B cell (primary cell): ENCODE measurements around the gene TTC21A. TPM values are rescaled to one million over a fixed set of nuclear protein-coding genes. Genes with fewer than 3 reads are reported as not detected.

ENCODE experiments used
- ATAC-seq: fragments of 200-7000 bp; cut with Tn5 transposase; one replicate; pipeline ENCODE4 v1.10.0; 2021; ENCODE audit warnings: low read depth, mild to moderate bottlenecking, moderate number of reproducible peaks, moderate library complexity
- CTCF ChIA-PET: fragments of 350-600 bp; sonication (Branson Sonifier 250); formaldehyde crosslinking; loops from one replicate; lab custom pipeline; 2021; ENCODE audit warnings: antibody characterized with exemption, inconsistent platforms; lab: Charles Lee
- POLR2A ChIA-PET: fragments of 350-600 bp; sonication (Branson Sonifier 250); formaldehyde crosslinking; loops from one replicate; lab custom pipeline; 2021; ENCODE audit warnings: antibody characterized with exemption; lab: Charles Lee
- DNase-seq: peaks from one replicate; pipeline ENCODE4 v3.0.0; 2013
- H2AFZ ChIP-seq: 2 replicates; pipeline ENCODE4 v1.6.1; 2012; ENCODE audit warnings: mild to moderate bottlenecking, low read depth, low read length; ENCODE audit not compliant: insufficient read depth, poor library complexity, severe bottlenecking
- H3K27ac ChIP-seq, 2 donors: 1 replicate in 1 of 2; 2 replicates in 1 of 2; pipeline ENCODE4 v1.5.1; 2012 to 2013; ENCODE audit warnings: low read length in 2 of 2, mild to moderate bottlenecking in 2 of 2, moderate library complexity in 1 of 2
- H3K27me3 ChIP-seq, 4 experiments: fragments of 200-600 bp in 1 of 4; sonication (generic) in 1 of 4; replicated peaks in 1 of 4; 1 replicate in 2 of 4; 2 replicates in 2 of 4; pipeline versions ENCODE4 v1.6.1 to v1.7.0; 2013 to 2016; ENCODE audit warnings: low read length in 3 of 4, mild to moderate bottlenecking in 2 of 4, mixed read lengths in 1 of 4, moderate library complexity in 1 of 4; ENCODE audit not compliant: insufficient read depth in 4 of 4, control insufficient read depth in 3 of 4; ENCODE audit errors: control extremely low read depth in 1 of 4
- H3K36me3 ChIP-seq, 2 experiments: replicated peaks in 1 of 2; 1 replicate in 1 of 2; 2 replicates in 1 of 2; pipeline versions ENCODE4 v1.6.1 to v1.7.1; 2013; ENCODE audit warnings: low read length in 1 of 2; ENCODE audit not compliant: insufficient read depth in 2 of 2, control insufficient read depth in 1 of 2; ENCODE audit errors: control extremely low read depth in 1 of 2, extremely low read depth in 1 of 2
- H3K4me1 ChIP-seq, 2 donors: fragments of 200-600 bp in 1 of 2; sonication (generic) in 1 of 2; 1 replicate in 1 of 2; 2 replicates in 1 of 2; pipeline versions ENCODE4 v1.5.1 to v1.6.1; 2013 to 2017; ENCODE audit warnings: low read length in 2 of 2; ENCODE audit not compliant: control insufficient read depth in 2 of 2, insufficient read depth in 2 of 2
- H3K4me2 ChIP-seq: replicated peaks from 2 replicates; pipeline ENCODE3; 2012; ENCODE audit warnings: mild to moderate bottlenecking, low read depth, low read length; ENCODE audit not compliant: poor library complexity, severe bottlenecking
- H3K4me3 ChIP-seq, 5 experiments: fragments of 200-600 bp in 1 of 5; sonication (generic) in 1 of 5; 1 replicate in 3 of 5; 2 replicates in 2 of 5; pipeline versions ENCODE4 v1.5.1 to v1.7.0; 2011 to 2016; ENCODE audit warnings: low read length in 4 of 5, mild to moderate bottlenecking in 4 of 5, low read depth in 2 of 5, control low read depth in 1 of 5, moderate library complexity in 1 of 5; ENCODE audit not compliant: insufficient read depth in 1 of 5; ENCODE audit errors: control extremely low read depth in 1 of 5, extremely low read depth in 1 of 5
- H3K79me2 ChIP-seq: fragments of 200-600 bp; sonication (generic); one replicate; pipeline ENCODE4 v1.6.0; 2016; ENCODE audit warnings: low read length; ENCODE audit not compliant: control insufficient read depth, insufficient read depth
- H3K9ac ChIP-seq: fragments of 200-600 bp; sonication (generic); 2 replicates; pipeline ENCODE4 v1.6.1; 2017; ENCODE audit warnings: mild to moderate bottlenecking, low read length, moderate library complexity
- H3K9me3 ChIP-seq, 3 donors: one replicate each; pipeline versions ENCODE4 v1.6.1 to v1.7.1; 2013; ENCODE audit warnings: low read length in 2 of 3; ENCODE audit not compliant: control insufficient read depth in 2 of 3, insufficient read depth in 1 of 3; ENCODE audit errors: control extremely low read depth in 1 of 3
- H4K20me1 ChIP-seq: 2 replicates; pipeline ENCODE4 v1.6.0; 2012; ENCODE audit warnings: mild to moderate bottlenecking, low read length; ENCODE audit not compliant: insufficient read depth, control insufficient read depth, poor library complexity, severe bottlenecking
- H3K27ac Mint-ChIP-seq: one replicate; pipeline ENCODE4 v1.8.0; 2021; ENCODE audit warnings: mixed read lengths
- H3K27me3 Mint-ChIP-seq: one replicate; pipeline ENCODE4 v1.8.0; 2021; ENCODE audit warnings: mixed read lengths
- H3K4me1 Mint-ChIP-seq: one replicate; pipeline ENCODE4 v1.8.0; 2021; ENCODE audit warnings: mixed read lengths
- H3K4me3 Mint-ChIP-seq: one replicate; pipeline ENCODE4 v1.8.0; 2021; ENCODE audit warnings: mixed read lengths
- H3K9me3 Mint-ChIP-seq: one replicate; pipeline ENCODE4 v1.8.0; 2022; ENCODE audit warnings: mixed read lengths; ENCODE audit not compliant: insufficient read depth
- CTCF ChIP-seq: fragments of 200-600 bp; IDR thresholded peaks from one replicate; pipeline ENCODE4 v1.8.0; 2022; ENCODE audit warnings: antibody characterized with exemption, mild to moderate bottlenecking
- EZH2 ChIP-seq: IDR thresholded peaks from 2 replicates; pipeline ENCODE4 v1.6.1; 2012; ENCODE audit warnings: borderline replicate concordance, low read depth, mild to moderate bottlenecking, moderate library complexity, low read length; ENCODE audit not compliant: insufficient read depth, poor library complexity, severe bottlenecking
- WGBS: methylation state at CpG from one replicate; pipeline ENCODE4 v1.1.5; 2013; ENCODE audit warnings: missing lambda C conversion rate; ENCODE audit not compliant: insufficient coverage; 5-methylcytosine and 5-hydroxymethylcytosine counted together
- intact Hi-C: fragments of 100-400 bp; cut with micrococcal nuclease; formaldehyde crosslinking; loops from one replicate; pipeline ENCODE4 v1.10.0; 2022
- polyA plus RNA-seq: library from polyadenylated mRNA; depleted of rRNA; stranded (reverse); fragments of >200 nt; gene quantifications from 2 replicates; pipeline ENCODE4 v1.2.3, GENCODE V29; 2012
- total RNA-seq, 2 donors: library from RNA; stranded (reverse); fragments of 120-200 nt in 1 of 2; gene quantifications; 1 replicate in 1 of 2; 2 replicates in 1 of 2; pipeline versions ENCODE4 v1.2.3 to v1.2.4, GENCODE V29; 2013 to 2022

The TTC21A gene
- total and polyA plus RNA-seq, 2 donors (not counting 1 experiment from before 2014, with no cell fraction given): 49.2 to 106 TPM

- no peak overlapping the region for H3K4me3 ChIP-seq
- TF ChIP-seq CTCF (no peak), EZH2 (no peak)
- DNase-seq: no peak
- no peaks in the 10 kb centered on the region for H4K20me1 ChIP-seq
- Mint-ChIP-seq H3K9me3 (no peaks in the 10 kb centered on the region), H3K27ac (no peak overlapping the region), H3K4me1 (peaks cover 13% of the 10 kb centered on the region), H3K27me3 (no peaks in the 10 kb centered on the region), H3K4me3 (no peak overlapping the region)
- no peaks in the 10 kb centered on the region for H3K36me3 ChIP-seq
- CTCF ChIA-PET: interaction anchor here (0.9 to 41.2 kb wide), 6 partner anchors 18 to 96 kb away, joined by 3 to 1573 read pairs (median 6); partner anchors contain the start of gene CX3CR1
- no peak overlapping the region for H2AFZ ChIP-seq
- no peak overlapping the region for H3K27ac ChIP-seq
- H3K9me3 ChIP-seq: no peaks in the 10 kb centered on the region
- no peak overlapping the region for H3K9ac ChIP-seq
- H3K27me3 ChIP-seq: peaks cover 0 to 10% (median 0%) of the 10 kb centered on the region in 4 experiments
- H3K4me2 ChIP-seq: no peak overlapping the region
- POLR2A ChIA-PET: interaction anchor here (2.6 kb wide), 1 partner anchor 102 kb away, joined by 8 read pairs; no protein-coding TSS in a partner anchor
- peaks cover 11 to 12% of the 10 kb centered on the region in 2 donors for H3K4me1 ChIP-seq
- WGBS: 95% methylated on average over 14 of the region's 14 CpGs
- intact Hi-C loops: no loop called here
- no peaks in the 10 kb centered on the region for H3K79me2 ChIP-seq
- no peak for ATAC-seq
Measured at GRCh38 chr3:39185959-39186691, 78.6 kb downstream of the TTC21A start.

- DNase-seq (no peak), ATAC-seq (no peak)
- H3K4me1 ChIP-seq: peaks cover 8% of the 10 kb centered on the region in 2 donors
- H3K4me1 Mint-ChIP-seq: peaks cover 10% of the 10 kb centered on the region
- no peak overlapping the region for H3K27ac Mint-ChIP-seq
- H3K4me2 ChIP-seq: no peak overlapping the region
- H3K9me3 Mint-ChIP-seq: no peaks in the 10 kb centered on the region
- H3K9ac ChIP-seq: no peak overlapping the region
- peaks cover 0 to 10% (median 0%) of the 10 kb centered on the region in 4 experiments for H3K27me3 ChIP-seq
- no peak overlapping the region for H3K27ac ChIP-seq
- H3K36me3 ChIP-seq: no peaks in the 10 kb centered on the region
- POLR2A ChIA-PET: interaction anchor here (2.6 kb wide), 1 partner anchor 101 kb away, joined by 8 read pairs; no protein-coding TSS in a partner anchor
- H2AFZ ChIP-seq: no peak overlapping the region
- no peaks in the 10 kb centered on the region for H3K9me3 ChIP-seq
- H4K20me1 ChIP-seq: no peaks in the 10 kb centered on the region
- no peaks in the 10 kb centered on the region for H3K79me2 ChIP-seq
- H3K27me3 Mint-ChIP-seq: no peaks in the 10 kb centered on the region
- no peak overlapping the region for H3K4me3 ChIP-seq
- TF ChIP-seq EZH2 (no peak), CTCF (no peak)
- intact Hi-C loops: no loop called here
- 97% methylated on average over 11 of the region's 11 CpGs for WGBS
- CTCF ChIA-PET: interaction anchor here (1.1 to 41.2 kb wide), 5 partner anchors 18 to 96 kb away, joined by 3 to 1573 read pairs (median 6); partner anchors contain the start of gene CX3CR1
- H3K4me3 Mint-ChIP-seq: no peak overlapping the region
Measured at GRCh38 chr3:39186692-39187151, 79.2 kb downstream of the TTC21A start.
